ENCODE data around the gene PPFIA2.

GRCh38 chr12:81386101-81386500 is 373.0 kb downstream of the PPFIA2 start:
- TF ChIP-seq POLR2A (IDR thresholded peaks at IDR 0.05; ENCODE audit: low read depth, low read length) (no peak), TAF1 (IDR thresholded peaks at IDR 0.05; ENCODE audit: borderline replicate concordance, low read depth, low read length) (no peak)

Measured in GM12892 (cell line).